ENCODE measurements around the gene LCN15.
"Not testable (repeated sequence)": the region's sequence is repeated elsewhere in the genome, so short reads cannot be mapped to it uniquely, and the experiment has no call there.

The LCN15 gene

GRCh38 chr9:136719195-136719880 lies 45.0 kb downstream of the LCN15 start:
- no peak for DNase-seq

DNA sequence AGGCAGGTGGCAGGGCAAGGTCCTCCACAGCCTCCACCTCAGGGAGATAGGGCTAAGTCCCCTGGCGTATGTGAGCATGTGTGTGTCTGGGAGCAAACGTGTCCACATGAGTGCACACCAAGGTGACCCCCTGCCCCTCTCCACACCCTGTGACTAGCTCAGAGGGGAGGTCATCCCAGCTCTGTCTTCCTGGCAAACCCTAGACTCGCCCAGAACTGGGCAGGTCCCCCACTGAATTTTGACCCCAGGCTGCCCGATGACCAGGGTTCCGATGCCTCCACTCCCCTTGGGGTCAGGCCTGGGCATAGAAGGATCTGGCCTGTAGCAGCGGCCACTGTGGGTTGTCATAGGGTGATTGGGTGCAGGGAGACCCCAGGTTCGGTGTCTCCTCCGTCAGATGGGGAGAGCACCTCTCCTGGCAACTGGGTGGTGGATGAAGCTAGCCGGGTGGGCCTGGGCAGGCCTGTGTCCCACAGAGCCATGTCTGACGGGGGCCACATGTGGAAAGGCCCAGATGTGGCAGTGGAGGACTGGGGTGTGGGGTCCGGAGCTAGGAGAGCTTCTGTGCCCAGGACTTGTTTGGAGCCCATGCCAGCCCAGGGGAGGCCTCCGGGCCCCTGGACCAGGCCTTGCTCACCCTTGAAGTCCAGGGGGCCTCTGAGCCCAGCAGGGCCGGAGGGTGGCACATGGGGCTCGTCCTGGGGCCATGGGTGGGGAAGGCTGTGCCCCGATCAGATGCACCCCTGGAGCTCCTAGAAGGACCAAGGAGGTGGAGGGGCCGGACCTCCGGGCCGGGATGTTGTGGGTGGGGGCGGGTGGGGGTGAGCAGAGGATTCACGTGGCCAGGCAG lies 45.7 kb downstream of the LCN15 start:
- no peak for DNase-seq

DNA sequence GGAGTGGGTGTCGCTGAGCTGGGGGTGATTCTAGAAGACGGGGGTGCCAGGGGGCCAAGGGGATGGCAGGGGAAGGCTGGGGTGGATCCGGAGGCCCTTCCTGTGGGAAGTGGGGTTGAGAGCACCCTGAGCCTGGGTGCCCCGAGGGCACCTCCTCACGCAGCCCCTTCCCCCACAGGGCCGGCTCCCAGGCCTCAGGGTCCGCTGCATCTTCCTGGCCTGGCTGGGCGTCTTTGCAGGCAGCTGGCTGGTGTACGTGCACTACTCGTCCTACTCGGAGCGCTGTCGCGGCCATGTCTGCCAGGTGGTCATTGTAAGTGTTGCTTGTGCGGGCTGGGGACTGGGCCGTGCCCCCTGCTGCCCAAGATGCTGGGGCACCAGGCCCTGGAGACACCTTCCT lies 46.9 kb downstream of the LCN15 start:
- DNase-seq: no peak

- no peak for DNase-seq
Measured at GRCh38 chr9:136714893-136715274, 49.4 kb downstream of the LCN15 start.

DNA sequence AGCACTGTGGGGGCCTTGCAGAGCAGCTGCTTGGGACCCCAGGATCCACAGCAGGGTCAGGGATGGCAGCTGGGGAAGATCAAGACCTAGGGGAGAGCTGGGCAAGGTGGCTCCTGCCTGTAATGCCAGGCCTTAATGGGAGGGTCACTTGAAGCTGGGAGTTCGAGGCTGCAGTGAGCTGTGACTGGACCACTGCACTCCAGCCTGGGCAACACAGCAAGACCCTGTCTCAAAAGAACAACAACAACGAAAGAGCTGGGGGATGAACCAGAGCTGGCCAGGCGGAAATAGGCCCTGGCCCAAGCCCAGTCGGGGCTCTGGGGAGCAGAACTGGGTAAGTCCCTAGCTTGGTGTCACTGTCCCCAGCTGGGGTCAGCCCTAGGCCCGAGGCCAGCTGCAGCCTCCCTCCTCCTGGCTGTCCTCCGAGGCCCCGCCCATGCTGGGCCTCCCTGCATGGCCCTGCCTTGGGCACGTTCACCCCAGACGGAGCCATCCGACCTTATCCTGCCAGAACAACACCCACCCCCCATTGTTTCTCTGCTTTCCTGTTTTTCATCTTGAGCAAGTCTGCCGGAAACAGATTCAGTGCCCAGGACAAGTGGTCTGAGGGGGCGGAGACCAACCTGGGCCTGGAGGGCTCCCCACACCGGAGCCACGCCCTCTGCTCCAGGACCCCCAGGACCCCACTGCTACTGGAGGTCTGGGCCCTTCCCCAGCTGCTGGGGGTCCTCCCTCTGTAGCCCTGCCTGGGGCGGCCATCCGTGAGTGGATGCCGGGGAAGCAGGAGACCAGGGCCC lies 50.0 kb downstream of the LCN15 start:
- no peak for DNase-seq

GRCh38 chr9:136713550-136713949 lies 50.8 kb downstream of the LCN15 start:
- no peak for DNase-seq

GRCh38 chr9:136712690-136713544 lies 51.4 kb downstream of the LCN15 start:
- DNase-seq: no peak

DNA sequence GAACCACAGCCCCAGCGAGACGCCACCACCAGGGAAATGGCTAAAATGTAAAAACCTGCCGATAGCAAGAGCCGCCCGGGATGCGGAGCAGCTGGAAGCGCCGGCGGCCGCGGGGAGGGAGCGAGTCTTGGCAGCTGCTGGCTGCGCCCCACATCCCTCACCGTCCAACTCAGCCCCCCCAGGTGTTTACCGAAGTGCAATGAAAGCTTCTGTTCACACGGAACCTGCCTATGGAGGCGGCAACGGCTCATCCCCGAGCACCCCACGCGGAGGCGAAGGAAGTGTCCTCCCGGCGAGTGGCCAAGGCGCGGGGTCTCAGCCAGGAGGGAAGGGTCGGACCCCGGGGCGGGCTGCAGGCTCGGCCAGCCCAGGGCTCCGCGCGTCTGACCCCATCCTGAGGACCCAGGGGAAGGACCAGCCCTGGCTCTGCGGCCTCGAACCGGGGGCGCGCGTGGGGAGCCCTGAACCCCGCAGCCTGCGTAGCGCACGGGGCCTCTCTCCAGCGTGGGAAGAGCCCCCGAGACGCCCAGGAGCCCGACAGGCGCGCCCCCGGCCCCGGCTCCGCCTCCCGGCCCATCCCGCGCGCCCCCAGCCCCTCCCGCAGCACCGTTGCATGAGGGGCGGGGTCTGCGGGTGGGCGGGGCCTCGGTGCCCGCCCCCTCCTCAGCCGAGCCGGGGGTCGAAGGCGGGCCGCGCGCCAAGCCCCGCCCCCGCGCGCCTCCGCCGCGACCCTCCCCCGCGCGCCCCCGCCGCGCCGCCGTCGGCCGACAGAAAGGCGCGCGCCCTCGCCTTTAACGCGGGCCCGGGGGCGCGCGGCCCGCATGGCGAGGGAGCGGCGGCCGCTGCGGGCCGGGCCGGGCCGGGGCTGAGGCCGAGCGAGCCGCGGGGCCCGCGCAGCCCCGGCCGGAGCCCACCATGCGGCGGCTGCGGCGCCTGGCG lies 52.3 kb downstream of the LCN15 start, which contains the start of gene DIPK1B:
DIPK1B (plus strand) TSS at position 822 of the 939 bp plus-strand sequence; CDS start at position 916, 94 bp downstream.
- DNase-seq: no peak

- not testable (repeated sequence) for DNase-seq
Measured at GRCh38 chr9:136711219-136711648, 53.1 kb downstream of the LCN15 start.

DNA sequence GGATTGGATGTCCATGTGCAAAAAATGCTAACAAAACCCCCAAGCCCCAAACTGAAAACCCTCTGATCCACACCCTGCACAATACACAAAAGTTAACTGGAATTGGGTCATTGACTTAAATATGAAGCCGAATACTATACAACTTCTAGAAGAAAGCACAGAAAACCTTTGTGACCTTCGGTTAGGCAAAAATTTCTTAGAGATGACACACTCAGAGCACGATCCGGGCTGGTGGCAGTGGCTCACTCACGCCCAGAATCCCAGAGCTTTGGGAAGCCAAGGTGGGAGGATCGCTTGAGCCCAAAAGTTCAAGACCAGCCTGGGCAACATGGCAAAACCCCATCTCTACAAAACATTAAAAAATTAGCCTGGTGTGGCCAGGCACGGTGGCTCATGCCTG lies 53.8 kb downstream of the LCN15 start:
- DNase-seq: no peak

Measured in activated effector memory CD4-positive, alpha-beta T cell treated with Interleukin-2 at 50 U/mL for 16 hours (primary cell).